ENCODE results near the gene CDC25B. TPM values are rescaled to one million over a fixed set of nuclear protein-coding genes. Genes with fewer than 3 reads are reported as not detected.
A peak's percentile ranks its signal among the peaks of the same experiment; 100 is the strongest.

CDC25B gene
- total and polyA plus RNA-seq, 2 of the 13 experiments (the other 11 are each of a cell fraction or from before 2014, with no cell fraction given), result 14.5 to 19.4 TPM

- TF ChIP-seq ZNF33B (CRISPR knock-in tag; IDR thresholded peaks at IDR 0.05), result no peak; the same call in 1 of the 2 replicates
- peak; percentile 83 for TF ChIP-seq PRDM10 (CRISPR knock-in tag; IDR thresholded peaks at IDR 0.05; ENCODE audit: low read depth)
- no peak for TF ChIP-seq GATA4 (IDR thresholded peaks at IDR 0.05; ENCODE audit: borderline replicate concordance, low read depth)
- TF ChIP-seq ZNF496 (CRISPR knock-in tag; IDR thresholded peaks at IDR 0.05; ENCODE audit: insufficient replicate concordance), result no peak
- TF ChIP-seq SSRP1 (CRISPR knock-in tag; IDR thresholded peaks at IDR 0.05), result peak; percentile 98
- peak; percentile 37; the same call in 1 of the 2 replicates for TF ChIP-seq ZHX2 (IDR thresholded peaks at IDR 0.05; ENCODE audit: low read depth)
- TF ChIP-seq ZHX2 (CRISPR knock-in tag; IDR thresholded peaks at IDR 0.05; ENCODE audit: borderline replicate concordance), result no peak
- TF ChIP-seq ZNF362 (CRISPR knock-in tag; IDR thresholded peaks at IDR 0.05; ENCODE audit: borderline replicate concordance), result no peak; the same call in 1 of the 2 replicates
- no peak; the same call in 1 of the 2 replicates for TF ChIP-seq ZNF383 (CRISPR knock-in tag; IDR thresholded peaks at IDR 0.05; ENCODE audit: borderline replicate concordance)
- TF ChIP-seq HDAC1 (CRISPR knock-in tag; IDR thresholded peaks at IDR 0.05), result peak; percentile 46; the same call in 1 of the 2 replicates
- TF ChIP-seq ZNF329 (CRISPR knock-in tag; IDR thresholded peaks at IDR 0.05; ENCODE audit: low read depth), result no peak
- TF ChIP-seq ZNF143 (CRISPR knock-in tag; IDR thresholded peaks at IDR 0.05), result peak; percentile 80
- 0 out of 2 replicates have a peak, but pooled peaks have one; percentile 30 for TF ChIP-seq SRY (CRISPR knock-in tag; IDR thresholded peaks at IDR 0.05)
- TF ChIP-seq NFE2 (CRISPR knock-in tag; IDR thresholded peaks at IDR 0.05), result no peak
- TF ChIP-seq ZSCAN5A (CRISPR knock-in tag; IDR thresholded peaks at IDR 0.05; ENCODE audit: borderline replicate concordance), result peak; percentile 77; the same call in 1 of the 2 replicates
These were observed 22.3 kb downstream of the CDC25B start (continued) for GRCh38 chr20:3818155-3819151.

Measured in HepG2 (cell line).